ENCODE data around the gene DSN1. TPM values are rescaled to one million over a fixed set of nuclear protein-coding genes. Genes with fewer than 3 reads are reported as not detected.

Gene DSN1
- total and polyA plus RNA-seq, 2 donors (not counting 3 experiments of a cell fraction or from before 2014, with no cell fraction given): 11.0 to 25.0 TPM

GRCh38 chr20:36784900-36785299 is 11.3 kb upstream of the DSN1 start:
- no peaks in the 10 kb centered on the region for H3K27me3 ChIP-seq (ENCODE audit: control insufficient read depth in 2 of 2, insufficient read depth in 2 of 2, low read length in 2 of 2)
- no TSS peak for BruUV-seq (replicated peaks)
- no peaks in the 10 kb centered on the region for H3K79me2 ChIP-seq (ENCODE audit: control insufficient read depth, insufficient read depth, low read length)
- no peaks in the 10 kb centered on the region for H4K20me1 ChIP-seq (replicated peaks; ENCODE audit: control insufficient read depth, extremely low read depth, insufficient read depth, low read length)
- TF ChIP-seq MYC (IDR thresholded peaks at IDR 0.05; ENCODE audit: low read depth, low read length) (no peak), GATA2 (IDR thresholded peaks at IDR 0.05; ENCODE audit: insufficient read depth, insufficient read length, low read depth, low read length) (no peak), MAX (IDR thresholded peaks at IDR 0.05; ENCODE audit: insufficient read depth, insufficient read length) (no peak), EZH2 (IDR thresholded peaks at IDR 0.05; ENCODE audit: borderline replicate concordance, low read depth, low read length, severe bottlenecking) (no peak), POLR2A (IDR thresholded peaks at IDR 0.05; ENCODE audit: low read depth, low read length) (no peak), CTCF (IDR thresholded peaks at IDR 0.05; ENCODE audit: extremely low read depth in 1 of 2, insufficient read depth in 1 of 2, low read depth in 1 of 2, low read length in 2 of 2) (no peak), POLR2AphosphoS5 (IDR thresholded peaks at IDR 0.05; ENCODE audit: insufficient read depth, low read depth, low read length) (no peak), FOS (IDR thresholded peaks at IDR 0.05; ENCODE audit: borderline replicate concordance, insufficient read depth, low read length) (no peak), JUN (IDR thresholded peaks at IDR 0.05; ENCODE audit: borderline replicate concordance, insufficient read depth, insufficient read length, low read depth) (no peak)
- no peak overlapping the region for H2AFZ ChIP-seq (ENCODE audit: low read depth, low read length)
- dilution Hi-C loops (cut with MboI; ENCODE audit: extremely low pct_ligation_motif_present, low sequenced_read_pairs) (no loop called here), intact Hi-C loops (cut with micrococcal nuclease) (no loop called here)
- H3K4me1 ChIP-seq (ENCODE audit: control insufficient read depth, extremely low read depth, insufficient read depth, low read length): no peaks in the 10 kb centered on the region
- ChIA-PET CTCF (interaction anchor here (1.4 kb wide), 1 partner anchor 23 kb away, joined by 4 read pairs; no protein-coding TSS in a partner anchor), POLR2A (no interaction called here)
- FAIRE-seq (no peak), DNase-seq (ENCODE audit: low read depth, low spot score) (no peak)
- peaks cover 6 to 27% of the 10 kb centered on the region in 2 experiments for H3K36me3 ChIP-seq (ENCODE audit: control insufficient read depth in 2 of 2, extremely low read depth in 1 of 2, insufficient read depth in 2 of 2, low read length in 2 of 2)
- H3K9ac ChIP-seq (replicated peaks; ENCODE audit: extremely low read depth, insufficient read depth, low read length): no peak overlapping the region
- no peak overlapping the region for H3K27ac ChIP-seq (ENCODE audit: insufficient read depth, low read depth, low read length)
- H3K9me1 ChIP-seq (replicated peaks; ENCODE audit: control insufficient read depth, extremely low read depth, insufficient read depth, low read length): no peaks in the 10 kb centered on the region
- no peak overlapping the region for H3K4me3 ChIP-seq (replicated peaks in 1 of 3; ENCODE audit: insufficient read depth in 1 of 3, low read depth in 1 of 3, low read length in 3 of 3)
- no peak overlapping the region for H3K4me2 ChIP-seq (ENCODE audit: insufficient read depth, low read length)
- H3K9me3 ChIP-seq (replicated peaks; ENCODE audit: control insufficient read depth, insufficient read depth, low read length): no peaks in the 10 kb centered on the region
